Right lobe of liver (tissue), 4 donors: ENCODE measurements around the gene LRRC8E.

ENCODE experiments used
- POLR2A ChIP-seq: fragments of 450-650 bp; IDR thresholded peaks from one replicate; pipeline ENCODE4 v1.6.1; 2017; ENCODE audit warnings: antibody characterized with exemption, mild to moderate bottlenecking
- TF ChIP-seq, protein P1 (sequence below), 4 donors: fragments of 200-600 bp in 3 of 4; fragments of 450-650 bp in 1 of 4; IDR thresholded peaks; one replicate each; pipeline versions ENCODE4 v1.5.1 to v1.8.0; 2016 to 2022; ENCODE audit warnings: antibody characterized with exemption in 4 of 4, mild to moderate bottlenecking in 2 of 4
- donor health status: DM: no; HTN: no; CAD: no.
- donor health status: DM: no; HTN: no; CAD: no.
- donor health status: DM: no; HTN: yes; CAD: no.

DNA sequence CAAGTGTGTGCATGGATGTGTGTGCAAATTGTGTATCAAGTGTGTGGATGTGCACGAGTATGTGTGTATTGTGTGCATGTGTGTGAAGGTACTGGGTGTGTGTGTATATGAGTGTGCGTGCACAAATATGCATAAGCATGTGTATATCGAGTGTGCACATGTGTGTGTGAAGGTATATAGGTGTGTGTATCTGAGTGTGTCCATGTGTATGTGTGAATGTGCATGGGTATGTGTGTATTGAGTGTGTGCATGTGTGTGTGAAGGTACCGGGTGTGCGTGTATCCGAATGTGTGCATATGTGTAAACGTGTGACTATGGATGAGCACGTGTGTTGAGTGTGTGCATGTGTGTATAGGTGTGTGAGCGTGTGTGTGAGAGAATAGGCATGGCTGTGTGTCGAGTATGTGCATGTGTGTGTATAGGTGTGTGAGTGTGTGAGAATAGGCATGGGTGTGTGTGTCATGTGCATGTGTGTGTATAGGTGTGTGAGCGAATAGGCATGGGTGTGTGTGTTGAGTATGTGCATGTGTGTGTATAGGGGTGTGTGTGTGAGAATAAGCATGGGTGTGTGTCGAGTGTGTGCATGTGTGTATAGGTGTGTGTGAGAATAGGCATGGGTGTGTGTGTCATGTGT, 45.5 kb upstream of the LRRC8E start:
- TF ChIP-seq, protein P1, sequence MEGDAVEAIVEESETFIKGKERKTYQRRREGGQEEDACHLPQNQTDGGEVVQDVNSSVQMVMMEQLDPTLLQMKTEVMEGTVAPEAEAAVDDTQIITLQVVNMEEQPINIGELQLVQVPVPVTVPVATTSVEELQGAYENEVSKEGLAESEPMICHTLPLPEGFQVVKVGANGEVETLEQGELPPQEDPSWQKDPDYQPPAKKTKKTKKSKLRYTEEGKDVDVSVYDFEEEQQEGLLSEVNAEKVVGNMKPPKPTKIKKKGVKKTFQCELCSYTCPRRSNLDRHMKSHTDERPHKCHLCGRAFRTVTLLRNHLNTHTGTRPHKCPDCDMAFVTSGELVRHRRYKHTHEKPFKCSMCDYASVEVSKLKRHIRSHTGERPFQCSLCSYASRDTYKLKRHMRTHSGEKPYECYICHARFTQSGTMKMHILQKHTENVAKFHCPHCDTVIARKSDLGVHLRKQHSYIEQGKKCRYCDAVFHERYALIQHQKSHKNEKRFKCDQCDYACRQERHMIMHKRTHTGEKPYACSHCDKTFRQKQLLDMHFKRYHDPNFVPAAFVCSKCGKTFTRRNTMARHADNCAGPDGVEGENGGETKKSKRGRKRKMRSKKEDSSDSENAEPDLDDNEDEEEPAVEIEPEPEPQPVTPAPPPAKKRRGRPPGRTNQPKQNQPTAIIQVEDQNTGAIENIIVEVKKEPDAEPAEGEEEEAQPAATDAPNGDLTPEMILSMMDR (IDR thresholded peaks at IDR 0.05) = no peak
- TF ChIP-seq POLR2A = no peak
